ENCODE measurements around the gene TADA1. TPM values are rescaled to one million over a fixed set of nuclear protein-coding genes. Genes with fewer than 3 reads are reported as not detected.
"Not testable (repeated sequence)": the region's sequence is repeated elsewhere in the genome, so short reads cannot be mapped to it uniquely, and the experiment has no call there.

Gene TADA1
- total RNA-seq, 1 donor from 2014 or later, result 14.0 TPM

DNA sequence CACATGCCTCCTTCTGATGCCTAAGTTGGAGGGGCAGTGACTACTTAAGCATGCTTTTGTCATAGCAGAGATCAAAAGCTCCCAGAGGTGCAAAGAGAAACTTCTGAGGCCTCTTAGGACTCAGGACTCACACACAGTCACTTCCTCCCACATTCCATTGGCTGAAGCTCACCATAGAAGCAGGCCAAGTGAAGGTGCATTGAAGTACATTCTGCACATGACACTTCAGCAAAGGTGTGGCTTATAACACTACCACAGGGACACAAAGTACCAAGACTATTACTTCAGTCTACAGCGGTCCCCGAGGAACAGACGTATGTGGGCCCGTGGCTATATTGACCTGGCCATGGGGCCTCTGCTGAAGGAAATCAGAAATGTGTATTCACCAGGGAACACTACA, 39.3 kb downstream of the TADA1 start:
- no peak for DNase-seq (ENCODE audit: extremely low spot score in 2 of 2)
- intact Hi-C loops (cut with DNase I), result no loop called here
- peaks cover 29% of the 10 kb centered on the region for H3K4me1 ChIP-seq
- H3K27ac ChIP-seq, result no peak overlapping the region
- H3K27me3 ChIP-seq, result no peaks in the 10 kb centered on the region
- peaks cover 0 to 10% of the 10 kb centered on the region in 2 donors for H3K36me3 ChIP-seq
- H3K4me3 ChIP-seq, result no peak overlapping the region
- TF ChIP-seq POLR2AphosphoS5 (IDR thresholded peaks at IDR 0.05; ENCODE audit: insufficient read depth in 1 of 2, low read depth in 1 of 2) (no peak), POLR2A (IDR thresholded peaks at IDR 0.05) (no peak)
- TF ChIP-seq, protein P1, sequence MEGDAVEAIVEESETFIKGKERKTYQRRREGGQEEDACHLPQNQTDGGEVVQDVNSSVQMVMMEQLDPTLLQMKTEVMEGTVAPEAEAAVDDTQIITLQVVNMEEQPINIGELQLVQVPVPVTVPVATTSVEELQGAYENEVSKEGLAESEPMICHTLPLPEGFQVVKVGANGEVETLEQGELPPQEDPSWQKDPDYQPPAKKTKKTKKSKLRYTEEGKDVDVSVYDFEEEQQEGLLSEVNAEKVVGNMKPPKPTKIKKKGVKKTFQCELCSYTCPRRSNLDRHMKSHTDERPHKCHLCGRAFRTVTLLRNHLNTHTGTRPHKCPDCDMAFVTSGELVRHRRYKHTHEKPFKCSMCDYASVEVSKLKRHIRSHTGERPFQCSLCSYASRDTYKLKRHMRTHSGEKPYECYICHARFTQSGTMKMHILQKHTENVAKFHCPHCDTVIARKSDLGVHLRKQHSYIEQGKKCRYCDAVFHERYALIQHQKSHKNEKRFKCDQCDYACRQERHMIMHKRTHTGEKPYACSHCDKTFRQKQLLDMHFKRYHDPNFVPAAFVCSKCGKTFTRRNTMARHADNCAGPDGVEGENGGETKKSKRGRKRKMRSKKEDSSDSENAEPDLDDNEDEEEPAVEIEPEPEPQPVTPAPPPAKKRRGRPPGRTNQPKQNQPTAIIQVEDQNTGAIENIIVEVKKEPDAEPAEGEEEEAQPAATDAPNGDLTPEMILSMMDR (IDR thresholded peaks at IDR 0.05), result no peak
- H3K9me3 ChIP-seq, result no peaks in the 10 kb centered on the region

DNA sequence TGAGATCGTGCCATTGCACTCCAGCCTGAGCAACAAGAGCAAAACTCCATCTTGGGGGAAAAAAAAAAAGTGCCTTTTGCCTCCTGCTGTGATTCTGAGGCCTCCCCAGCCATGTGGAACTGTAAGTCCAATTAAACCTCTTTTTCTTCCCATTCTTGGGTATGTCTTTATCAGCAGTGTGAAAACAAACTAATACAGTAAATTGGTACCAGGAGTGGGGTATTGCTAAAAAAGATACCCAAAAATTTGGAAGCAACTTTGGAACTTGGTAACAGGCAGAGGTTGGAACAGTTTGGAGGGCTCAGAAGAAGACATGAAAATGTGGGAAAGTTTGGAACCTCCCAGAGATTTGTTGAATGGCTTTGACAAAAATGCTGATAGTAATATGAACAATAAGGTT, 46.3 kb downstream of the TADA1 start:
- intact Hi-C loops (cut with DNase I); H3K4me1 ChIP-seq; H3K9me3 ChIP-seq; H3K27ac ChIP-seq; DNase-seq (ENCODE audit: extremely low spot score in 2 of 2); H3K4me3 ChIP-seq; H3K36me3 ChIP-seq; H3K27me3 ChIP-seq: not testable (repeated sequence)

DNA sequence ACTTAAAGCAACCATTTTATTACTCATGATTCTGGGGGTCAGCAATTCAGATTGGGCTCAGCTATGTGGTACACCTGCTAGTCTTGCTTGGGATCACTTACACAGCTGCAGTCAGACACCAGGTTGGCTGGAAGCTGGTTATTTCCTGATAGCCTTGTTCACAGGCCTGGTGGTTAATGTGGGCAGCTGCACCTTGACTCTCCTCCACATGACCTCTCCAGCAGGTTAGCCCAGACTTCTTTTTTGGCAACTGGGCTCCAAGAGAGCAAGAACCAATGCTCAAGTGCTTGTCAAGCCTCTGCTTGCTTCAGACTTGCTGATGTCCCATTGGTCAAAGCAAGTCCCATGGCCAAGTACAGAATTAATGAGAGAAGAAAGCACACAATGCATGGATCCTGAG, 48.6 kb downstream of the TADA1 start:
- intact Hi-C loops (cut with DNase I), result no loop called here
- no peaks in the 10 kb centered on the region for H3K4me1 ChIP-seq
- TF ChIP-seq POLR2A (IDR thresholded peaks at IDR 0.05) (no peak), POLR2AphosphoS5 (IDR thresholded peaks at IDR 0.05; ENCODE audit: insufficient read depth in 1 of 2, low read depth in 1 of 2) (no peak)
- TF ChIP-seq, protein P1 (IDR thresholded peaks at IDR 0.05), result no peak
- DNase-seq (ENCODE audit: extremely low spot score in 2 of 2), result no peak
- H3K4me3 ChIP-seq, result no peak overlapping the region
- no peaks in the 10 kb centered on the region for H3K36me3 ChIP-seq
- no peaks in the 10 kb centered on the region for H3K27me3 ChIP-seq
- no peak overlapping the region for H3K27ac ChIP-seq
- H3K9me3 ChIP-seq, result peaks cover 8% of the 10 kb centered on the region

DNA sequence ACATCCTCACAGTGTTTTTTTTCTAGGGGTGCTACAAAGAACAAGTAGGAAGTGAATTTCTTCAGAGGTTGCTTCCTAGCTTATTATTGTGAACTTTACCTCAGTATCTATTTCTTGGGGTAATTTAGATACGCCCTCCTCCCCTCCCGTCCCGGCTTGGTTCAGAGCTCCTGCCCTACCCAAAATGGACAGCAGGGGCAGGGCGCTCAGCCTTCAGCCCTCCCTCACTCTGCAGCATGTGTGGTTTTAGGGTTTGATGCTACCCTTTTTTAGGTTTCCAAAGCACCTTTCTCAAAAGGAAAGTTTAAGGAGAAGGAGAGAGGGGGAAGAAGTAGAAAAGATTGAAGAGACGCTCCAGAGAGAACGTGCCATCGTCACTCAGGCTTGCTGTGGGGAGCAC, 53.7 kb downstream of the TADA1 start:
- H3K36me3 ChIP-seq, result no peaks in the 10 kb centered on the region
- H3K27ac ChIP-seq, result no peak overlapping the region
- no peak for DNase-seq (ENCODE audit: extremely low spot score in 2 of 2)
- intact Hi-C loops (cut with DNase I), result no loop called here
- H3K4me1 ChIP-seq, result no peaks in the 10 kb centered on the region
- TF ChIP-seq, protein P1 (IDR thresholded peaks at IDR 0.05), result no peak
- TF ChIP-seq POLR2A (IDR thresholded peaks at IDR 0.05) (no peak), POLR2AphosphoS5 (IDR thresholded peaks at IDR 0.05; ENCODE audit: insufficient read depth in 1 of 2, low read depth in 1 of 2) (no peak)
- no peaks in the 10 kb centered on the region for H3K9me3 ChIP-seq
- H3K27me3 ChIP-seq, result no peaks in the 10 kb centered on the region
- H3K4me3 ChIP-seq, result no peak overlapping the region

DNA sequence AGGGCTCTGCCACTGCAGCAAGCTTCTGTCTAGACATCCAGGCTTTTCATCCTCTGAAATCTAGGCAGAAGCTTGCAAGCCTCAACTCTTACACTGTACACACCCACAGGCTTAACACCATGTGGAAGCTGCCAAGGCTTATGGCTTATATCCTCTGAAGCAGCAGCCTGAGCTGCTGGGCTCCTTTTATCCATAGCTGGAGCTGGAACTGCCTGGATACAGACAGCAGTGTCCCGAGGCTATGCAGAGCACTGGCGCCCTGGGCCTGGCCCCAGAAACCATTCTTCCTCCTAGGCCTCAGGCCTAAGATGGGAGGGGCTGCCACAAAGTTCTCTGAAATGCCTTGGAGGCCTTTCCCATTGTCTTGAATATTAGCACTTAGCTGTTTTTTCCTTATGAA, 56.1 kb downstream of the TADA1 start:
- H3K27me3 ChIP-seq, result no peaks in the 10 kb centered on the region
- H3K9me3 ChIP-seq, result no peaks in the 10 kb centered on the region
- no peak for DNase-seq (ENCODE audit: extremely low spot score in 2 of 2)
- H3K36me3 ChIP-seq, result no peaks in the 10 kb centered on the region
- TF ChIP-seq, protein P1 (IDR thresholded peaks at IDR 0.05), result no peak
- TF ChIP-seq POLR2AphosphoS5 (IDR thresholded peaks at IDR 0.05; ENCODE audit: insufficient read depth in 1 of 2, low read depth in 1 of 2) (no peak), POLR2A (IDR thresholded peaks at IDR 0.05) (no peak)
- no peak overlapping the region for H3K27ac ChIP-seq
- no peak overlapping the region for H3K4me3 ChIP-seq
- intact Hi-C loops (cut with DNase I), result no loop called here
- H3K4me1 ChIP-seq, result no peaks in the 10 kb centered on the region

DNA sequence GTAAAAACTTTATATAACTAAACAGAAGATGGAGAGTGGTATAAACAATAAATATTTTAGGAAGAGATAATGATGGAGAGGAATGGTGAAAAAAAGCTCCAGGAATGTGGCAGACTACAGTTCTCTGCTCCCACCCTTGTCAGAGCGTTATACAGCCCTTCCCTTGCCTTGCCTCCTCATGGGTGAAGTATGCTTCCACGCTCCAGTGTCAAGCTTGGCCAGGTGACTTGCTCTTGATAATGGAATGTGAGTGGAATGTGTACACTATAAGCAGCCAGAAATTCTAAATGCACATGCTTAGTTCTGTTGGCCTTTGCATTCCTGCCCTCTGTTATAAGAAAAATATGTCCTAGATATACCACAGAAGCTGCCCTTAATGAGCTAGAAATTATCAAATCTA, 61.5 kb downstream of the TADA1 start:
- Histone ChIP-seq H3K27me3 (no peaks in the 10 kb centered on the region), H3K36me3 (no peaks in the 10 kb centered on the region), H3K4me3 (no peak overlapping the region), H3K4me1 (no peaks in the 10 kb centered on the region), H3K9me3 (no peaks in the 10 kb centered on the region), H3K27ac (no peak overlapping the region)
- TF ChIP-seq POLR2AphosphoS5 (IDR thresholded peaks at IDR 0.05; ENCODE audit: insufficient read depth in 1 of 2, low read depth in 1 of 2) (no peak), POLR2A (IDR thresholded peaks at IDR 0.05) (no peak)
- TF ChIP-seq, protein P1 (IDR thresholded peaks at IDR 0.05), result no peak
- intact Hi-C loops (cut with DNase I), result no loop called here
- no peak for DNase-seq (ENCODE audit: extremely low spot score in 2 of 2)
